ENCODE measurements around the gene PCSK5. TPM values are rescaled to one million over a fixed set of nuclear protein-coding genes. Genes with fewer than 3 reads are reported as not detected.
"Not testable (repeated sequence)": the region's sequence is repeated elsewhere in the genome, so short reads cannot be mapped to it uniquely, and the experiment has no call there.

Gene PCSK5
- total RNA-seq, 6 experiments from 2014 or later: 1.4 to 5.8 (median 3.5) TPM

GRCh38 chr9:76359365-76359764 is 468.9 kb downstream of the PCSK5 start:
- TF ChIP-seq CTCF (IDR thresholded peaks at IDR 0.05) (no peak), POLR2A (IDR thresholded peaks at IDR 0.05) (no peak)
- Histone ChIP-seq H3K9me3 (no peaks in the 10 kb centered on the region), H3K4me1 (no peaks in the 10 kb centered on the region), H3K36me3 (no peaks in the 10 kb centered on the region), H3K27ac (no peak overlapping the region), H3K4me3 (no peak overlapping the region), H3K27me3 (no peaks in the 10 kb centered on the region)
- ATAC-seq (peak in 2 of 4 donors; percentile 50 to 60), DNase-seq (no peak)
- intact Hi-C loops (cut with DNase I): no loop called here
- 95% methylated on average over 4 of the region's 4 CpGs for WGBS (ENCODE audit: insufficient coverage, low coverage, low lambda C conversion rate, missing lambda C conversion rate)

GRCh38 chr9:76359766-76360165 is 469.3 kb downstream of the PCSK5 start:
- ATAC-seq (no peak), DNase-seq (no peak)
- Histone ChIP-seq H3K27me3 (no peaks in the 10 kb centered on the region), H3K27ac (no peak overlapping the region), H3K4me1 (no peaks in the 10 kb centered on the region), H3K9me3 (no peaks in the 10 kb centered on the region), H3K4me3 (no peak overlapping the region), H3K36me3 (no peaks in the 10 kb centered on the region)
- no peak for TF ChIP-seq CTCF (IDR thresholded peaks at IDR 0.05)
- TF ChIP-seq POLR2A (IDR thresholded peaks at IDR 0.05): no peak
- WGBS (ENCODE audit: insufficient coverage, low coverage, low lambda C conversion rate, missing lambda C conversion rate): 82% methylated on average over 2 of the region's 2 CpGs
- intact Hi-C loops (cut with DNase I): no loop called here

- ATAC-seq; DNase-seq; intact Hi-C loops (cut with DNase I); H3K4me3 ChIP-seq; H3K27me3 ChIP-seq; H3K4me1 ChIP-seq; H3K9me3 ChIP-seq; H3K27ac ChIP-seq; H3K36me3 ChIP-seq: not testable (repeated sequence)
- 77% methylated on average over 6 of the region's 16 CpGs for WGBS (ENCODE audit: insufficient coverage, low coverage, low lambda C conversion rate, missing lambda C conversion rate)
These were observed 472.0 kb downstream of the PCSK5 start for GRCh38 chr9:76362332-76363031.

- ATAC-seq: no peak
- Histone ChIP-seq H3K4me1 (no peaks in the 10 kb centered on the region), H3K27me3 (no peaks in the 10 kb centered on the region), H3K4me3 (no peak overlapping the region), H3K27ac (no peak overlapping the region), H3K36me3 (no peaks in the 10 kb centered on the region), H3K9me3 (no peaks in the 10 kb centered on the region)
- 87% methylated on average over 3 of the region's 3 CpGs for WGBS (ENCODE audit: insufficient coverage, low coverage, low lambda C conversion rate, missing lambda C conversion rate)
- intact Hi-C loops (cut with DNase I): no loop called here
- DNase-seq: no peak
- TF ChIP-seq POLR2A (IDR thresholded peaks at IDR 0.05) (no peak), CTCF (IDR thresholded peaks at IDR 0.05) (no peak)
These were observed 472.5 kb downstream of the PCSK5 start for GRCh38 chr9:76363032-76363395.

GRCh38 chr9:76365028-76365427 is 474.6 kb downstream of the PCSK5 start:
- Histone ChIP-seq H3K27ac (no peak overlapping the region), H3K4me1 (peaks cover 0 to 11% (median 5%) of the 10 kb centered on the region in 4 donors), H3K4me3 (no peak overlapping the region), H3K9me3 (no peaks in the 10 kb centered on the region), H3K36me3 (no peaks in the 10 kb centered on the region), H3K27me3 (no peaks in the 10 kb centered on the region)
- 50% methylated on average over 1 of the region's 1 CpG for WGBS (ENCODE audit: insufficient coverage, low coverage, low lambda C conversion rate, missing lambda C conversion rate)
- ATAC-seq: peak in 2 of 4 donors; percentile 36 to 94
- DNase-seq: no peak
- no peak for TF ChIP-seq POLR2A (IDR thresholded peaks at IDR 0.05)
- no peak for TF ChIP-seq CTCF (IDR thresholded peaks at IDR 0.05)
- intact Hi-C loops (cut with DNase I): no loop called here

All from right lobe of liver (tissue), 6 donors.